HEK293T (cell line): ENCODE measurements around the gene CDV3.

Experiments used
- CTCF ChIA-PET: fragments of 350-600 bp; formaldehyde crosslinking; extraction: SDS; loops from one replicate; lab custom pipeline; 2021; ENCODE audit warnings: antibody characterized with exemption, inconsistent platforms; lab: Yijun Ruan, JAX
- POLR2A ChIA-PET: fragments of 350-600 bp; formaldehyde crosslinking; extraction: SDS; loops from one replicate; lab custom pipeline; 2020; ENCODE audit warnings: antibody characterized with exemption, inconsistent platforms; lab: Yijun Ruan, JAX
- DNase-seq: peaks from one replicate; pipeline ENCODE4 v3.0.0; 2012; ENCODE audit warnings: mixed read lengths; ENCODE audit errors: extremely low spot score
- ARNT ChIP-seq: fragments of 450-650 bp; IDR thresholded peaks from 2 replicates; pipeline ENCODE4 v1.6.1; 2017; ENCODE audit warnings: mild to moderate bottlenecking
- BHLHE40 ChIP-seq: fragments of 450-650 bp; IDR thresholded peaks from 2 replicates; pipeline ENCODE4 v1.6.1; 2016; ENCODE audit warnings: mild to moderate bottlenecking, moderate library complexity, borderline replicate concordance
- CTBP1 ChIP-seq: fragments of 450-650 bp; IDR thresholded peaks from 2 replicates; pipeline ENCODE4 v1.6.1; 2016; ENCODE audit warnings: borderline replicate concordance
- ELF4 ChIP-seq: fragments of 450-650 bp; IDR thresholded peaks from 2 replicates; pipeline ENCODE4 v1.6.1; 2017; ENCODE audit warnings: antibody characterized with exemption
- FOXA1 ChIP-seq: fragments of 450-650 bp; IDR thresholded peaks from 2 replicates; pipeline ENCODE4 v1.6.1; 2016; ENCODE audit warnings: mild to moderate bottlenecking
- FOXK2 ChIP-seq: fragments of 450-650 bp; IDR thresholded peaks from 2 replicates; pipeline ENCODE4 v1.6.1; 2016; ENCODE audit warnings: mild to moderate bottlenecking
- FOXM1 ChIP-seq: fragments of 450-650 bp; IDR thresholded peaks from 2 replicates; pipeline ENCODE4 v1.6.1; 2017; ENCODE audit warnings: mild to moderate bottlenecking, borderline replicate concordance
- HDGF ChIP-seq: fragments of 450-650 bp; IDR thresholded peaks from 2 replicates; pipeline ENCODE4 v1.6.1; 2017; ENCODE audit warnings: antibody characterized with exemption, borderline replicate concordance
- L3MBTL2 ChIP-seq: fragments of 450-650 bp; conservative IDR thresholded peaks from 2 replicates; pipeline ENCODE4 v1.6.1; 2016; ENCODE audit warnings: mild to moderate bottlenecking
- LEF1 ChIP-seq: fragments of 450-650 bp; IDR thresholded peaks from 2 replicates; pipeline ENCODE4 v1.6.1; 2017; ENCODE audit warnings: mild to moderate bottlenecking, borderline replicate concordance
- NFRKB ChIP-seq: fragments of 450-650 bp; IDR thresholded peaks from 2 replicates; pipeline ENCODE4 v1.6.1; 2016; ENCODE audit warnings: mild to moderate bottlenecking, moderate library complexity
- SP1 ChIP-seq: fragments of 450-650 bp; IDR thresholded peaks from 2 replicates; pipeline ENCODE4 v1.6.1; 2017
- SUZ12 ChIP-seq: fragments of 450-650 bp; IDR thresholded peaks from 2 replicates; pipeline ENCODE4 v1.6.1; 2016; ENCODE audit warnings: mild to moderate bottlenecking
- TARDBP ChIP-seq: fragments of 450-650 bp; IDR thresholded peaks from 2 replicates; pipeline ENCODE4 v1.6.1; 2016
- ZNF384 ChIP-seq: fragments of 450-650 bp; IDR thresholded peaks from 2 replicates; pipeline ENCODE4 v1.6.1; 2016
- TF ChIP-seq, protein P1 (sequence below): fragments of 450-650 bp; IDR thresholded peaks from 2 replicates; pipeline ENCODE4 v1.6.1; 2016

Gene CDV3

DNA sequence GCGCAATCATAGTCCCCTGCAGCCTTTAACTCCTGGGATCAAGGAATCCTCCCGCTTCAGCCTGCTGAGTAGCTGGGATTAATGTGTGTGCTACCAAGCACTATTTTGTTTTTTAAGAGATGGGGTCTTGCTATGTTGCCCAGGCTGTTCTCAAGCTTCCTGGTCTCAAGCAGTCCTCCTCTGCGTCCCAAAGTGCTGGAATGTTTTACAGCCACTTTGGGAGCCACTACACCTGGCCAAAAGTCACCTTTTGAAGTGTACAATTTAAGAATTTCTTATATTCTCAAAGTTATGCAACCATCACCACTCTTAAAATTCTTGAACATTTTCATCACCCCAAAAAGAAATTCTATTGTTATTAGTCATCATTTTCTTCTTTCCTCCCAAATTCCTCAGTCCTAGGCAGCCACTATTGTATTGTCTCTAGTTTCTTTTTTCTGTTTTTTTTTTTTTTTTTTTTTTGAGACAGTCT is 17.8 kb downstream of the CDV3 start:
- CTCF ChIA-PET = no interaction called here
- no peak for DNase-seq
- no peak for TF ChIP-seq TARDBP
- no peak for TF ChIP-seq HDGF
- TF ChIP-seq, protein P1, sequence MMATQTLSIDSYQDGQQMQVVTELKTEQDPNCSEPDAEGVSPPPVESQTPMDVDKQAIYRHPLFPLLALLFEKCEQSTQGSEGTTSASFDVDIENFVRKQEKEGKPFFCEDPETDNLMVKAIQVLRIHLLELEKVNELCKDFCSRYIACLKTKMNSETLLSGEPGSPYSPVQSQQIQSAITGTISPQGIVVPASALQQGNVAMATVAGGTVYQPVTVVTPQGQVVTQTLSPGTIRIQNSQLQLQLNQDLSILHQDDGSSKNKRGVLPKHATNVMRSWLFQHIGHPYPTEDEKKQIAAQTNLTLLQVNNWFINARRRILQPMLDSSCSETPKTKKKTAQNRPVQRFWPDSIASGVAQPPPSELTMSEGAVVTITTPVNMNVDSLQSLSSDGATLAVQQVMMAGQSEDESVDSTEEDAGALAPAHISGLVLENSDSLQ = no peak
- no peak for TF ChIP-seq ARNT
- TF ChIP-seq ELF4 = no peak
- TF ChIP-seq ZNF384 = no peak
- no peak for TF ChIP-seq L3MBTL2
- no peak for TF ChIP-seq FOXK2
- TF ChIP-seq FOXM1 = no peak
- TF ChIP-seq SUZ12 = no peak
- POLR2A ChIA-PET = no interaction called here

DNA sequence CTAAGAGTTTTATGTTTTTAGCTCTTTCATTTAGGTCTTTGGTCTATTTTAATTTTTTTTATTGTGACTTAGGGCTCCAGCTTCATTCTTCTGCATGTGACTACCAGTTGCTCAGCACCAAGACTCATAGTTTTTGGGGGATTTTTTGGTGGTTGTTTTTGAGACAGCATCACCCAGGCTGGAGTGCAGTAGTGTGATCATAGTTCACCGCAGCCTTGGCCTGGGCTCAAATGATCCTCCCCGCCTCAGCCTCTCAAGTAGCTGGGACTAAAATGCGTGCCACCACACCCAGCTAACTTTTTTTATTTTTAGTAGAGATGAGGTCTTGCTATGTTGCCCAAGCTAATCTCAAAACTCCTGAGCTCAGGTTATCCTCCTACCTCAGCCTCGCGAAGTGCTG is 19.4 kb downstream of the CDV3 start:
- no peak for TF ChIP-seq LEF1
- TF ChIP-seq FOXA1 = no peak
- TF ChIP-seq TARDBP = no peak
- TF ChIP-seq CTBP1 = no peak
- DNase-seq = no peak
- ChIA-PET CTCF (no interaction called here), POLR2A (no interaction called here)

DNA sequence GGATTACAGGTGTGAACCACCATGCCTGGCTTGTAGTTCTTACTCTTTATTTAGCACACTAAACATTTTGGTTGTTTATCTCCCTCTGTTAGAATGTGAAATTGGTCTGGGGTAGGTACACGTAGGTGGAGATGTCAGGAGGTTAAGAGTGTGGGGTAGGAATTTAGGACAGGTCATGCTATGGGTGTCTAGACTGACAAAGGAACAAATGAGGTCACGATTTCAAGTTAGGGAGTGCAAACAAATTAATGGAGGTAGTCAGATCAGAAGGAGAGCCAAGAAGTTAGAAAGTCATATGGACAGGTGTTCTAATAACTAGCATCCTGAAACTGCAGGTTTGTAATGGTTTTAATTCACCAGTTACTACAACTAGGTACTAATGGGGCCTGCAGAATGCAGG is 19.8 kb downstream of the CDV3 start:
- no peak for DNase-seq
- CTCF ChIA-PET = no interaction called here
- TF ChIP-seq ELF4 = no peak
- TF ChIP-seq ARNT = no peak
- no peak for TF ChIP-seq NFRKB
- TF ChIP-seq CTBP1 = no peak
- TF ChIP-seq HDGF = no peak
- TF ChIP-seq BHLHE40 = no peak
- no peak for TF ChIP-seq L3MBTL2
- no peak for TF ChIP-seq FOXA1
- TF ChIP-seq FOXM1 = no peak
- no peak for TF ChIP-seq SUZ12
- TF ChIP-seq SP1 = no peak
- no peak for TF ChIP-seq LEF1
- TF ChIP-seq, protein P1 = no peak
- no peak for TF ChIP-seq TARDBP
- no peak for TF ChIP-seq FOXK2
- no peak for TF ChIP-seq ZNF384
- POLR2A ChIA-PET = no interaction called here

DNA sequence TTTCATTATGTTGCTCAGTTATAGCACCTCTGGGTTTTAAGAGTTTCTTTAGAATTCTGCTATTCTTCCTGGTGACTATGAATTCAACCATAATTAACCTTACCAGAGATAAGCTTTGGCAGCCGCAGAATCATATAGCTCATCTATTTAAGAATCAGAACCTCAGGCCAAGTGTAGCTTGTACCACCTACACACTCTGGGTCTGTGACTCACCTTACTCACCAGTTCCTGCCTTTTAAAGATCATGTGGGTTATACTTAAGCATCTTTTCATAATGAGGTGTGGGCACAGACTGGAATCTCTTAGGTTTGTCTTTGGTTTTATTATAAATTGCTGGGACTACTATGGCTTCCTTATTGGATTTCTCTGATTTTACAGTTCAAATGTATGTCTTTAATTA is 21.9 kb downstream of the CDV3 start:
- TF ChIP-seq TARDBP = no peak
- TF ChIP-seq BHLHE40 = no peak
- TF ChIP-seq SP1 = no peak
- no peak for TF ChIP-seq LEF1
- no peak for TF ChIP-seq ELF4
- no peak for TF ChIP-seq FOXA1
- TF ChIP-seq, protein P1 = no peak
- no peak for TF ChIP-seq L3MBTL2
- CTCF ChIA-PET = interaction anchor here (0.6 kb wide), 2 partner anchors 18 to 207 kb away, joined by 3 read pairs; no protein-coding TSS in a partner anchor
- DNase-seq = no peak
- POLR2A ChIA-PET = no interaction called here

DNA sequence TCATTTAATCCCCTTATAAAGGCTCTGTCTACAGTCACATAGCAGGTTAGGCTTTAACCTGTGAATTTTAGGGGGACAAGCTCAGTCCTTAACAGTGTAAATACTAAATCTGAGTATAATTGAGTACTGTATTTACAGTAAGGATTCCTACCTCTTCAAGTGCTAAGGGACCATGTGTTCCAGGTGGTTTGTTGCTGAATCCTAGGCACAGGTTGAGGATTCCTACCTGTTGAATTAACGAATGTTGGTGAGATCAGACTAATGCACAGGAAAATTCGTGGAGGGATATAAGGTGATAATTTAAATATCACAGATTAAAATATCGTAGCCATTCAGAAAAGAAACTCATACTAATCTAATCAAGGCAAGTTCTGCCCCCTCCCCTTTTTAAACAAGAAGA is 24.9 kb downstream of the CDV3 start:
- POLR2A ChIA-PET = interaction anchor here (1.5 kb wide), 1 partner anchor 25 kb away, joined by 3 read pairs; the partner anchor contains the start of gene CDV3
- CTCF ChIA-PET = no interaction called here
- no peak for DNase-seq
- TF ChIP-seq ZNF384 (no peak), HDGF (no peak), SP1 (no peak), ARNT (no peak), ELF4 (no peak), BHLHE40 (no peak), TARDBP (no peak), SUZ12 (no peak), FOXK2 (no peak), FOXM1 (no peak), LEF1 (no peak), FOXA1 (no peak), CTBP1 (no peak)
- TF ChIP-seq, protein P1 = no peak

DNA sequence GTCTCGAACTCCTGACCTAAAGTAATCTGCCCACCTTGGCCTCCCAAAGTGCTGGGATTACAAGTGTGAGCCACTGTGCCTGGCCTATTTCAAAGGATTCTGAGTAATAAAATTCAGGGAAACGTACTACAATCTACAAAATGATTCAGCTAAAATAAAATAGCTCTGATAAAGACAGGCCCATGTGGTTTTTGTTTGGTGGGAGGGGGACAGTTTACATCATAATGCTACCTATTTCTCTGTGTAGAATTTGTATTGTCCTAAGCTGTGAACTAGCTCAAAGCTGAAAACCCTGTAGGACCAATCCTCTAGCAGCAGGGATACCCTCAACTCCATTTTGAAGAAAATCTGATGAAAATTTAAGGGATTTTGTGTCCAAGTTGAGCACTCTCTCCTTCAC is 25.8 kb downstream of the CDV3 start:
- ChIA-PET POLR2A (no interaction called here), CTCF (no interaction called here)
- no peak for DNase-seq
- TF ChIP-seq ZNF384 (no peak), SP1 (no peak), CTBP1 (no peak), ELF4 (no peak), ARNT (no peak), FOXM1 (no peak), L3MBTL2 (no peak), FOXA1 (no peak), SUZ12 (no peak), TARDBP (no peak), BHLHE40 (no peak), NFRKB (no peak), FOXK2 (no peak), HDGF (no peak), LEF1 (no peak)
- TF ChIP-seq, protein P1 = no peak
